ENCODE results near the gene HRC.
"Not testable (repeated sequence)": the region's sequence is repeated elsewhere in the genome, so short reads cannot be mapped to it uniquely, and the experiment has no call there.

Gene HRC

GRCh38 chr19:49155005-49155819, at the start of gene HRC:
HRC (minus strand) TSS chr19:49155396; CDS start chr19:49155237, 159 bp downstream.
- no peak for DNase-seq

GRCh38 chr19:49201042-49201441, 45.8 kb upstream of the HRC start:
- DNase-seq: no peak

GRCh38 chr19:49200238-49200862, 45.2 kb upstream of the HRC start:
- DNase-seq: no peak

GRCh38 chr19:49196527-49197240, 41.5 kb upstream of the HRC start:
- no peak for DNase-seq

GRCh38 chr19:49194408-49194807, 39.2 kb upstream of the HRC start:
- no peak for DNase-seq

- DNase-seq: no peak
These were observed 38.7 kb upstream of the HRC start for GRCh38 chr19:49193822-49194394.

- DNase-seq: no peak
These were observed 35.6 kb upstream of the HRC start for GRCh38 chr19:49190781-49191180.

GRCh38 chr19:49189259-49189658, 34.1 kb upstream of the HRC start:
- DNase-seq: no peak

GRCh38 chr19:49188626-49189200, 33.5 kb upstream of the HRC start:
- DNase-seq: no peak

GRCh38 chr19:49186108-49186507, 30.9 kb upstream of the HRC start:
- DNase-seq: no peak

- no peak for DNase-seq
These were observed 27.7 kb upstream of the HRC start for GRCh38 chr19:49182848-49183375.

GRCh38 chr19:49182010-49182847, 27.0 kb upstream of the HRC start:
- not testable (repeated sequence) for DNase-seq

- no peak for DNase-seq
These were observed 25.5 kb upstream of the HRC start for GRCh38 chr19:49180659-49181058.

GRCh38 chr19:49173198-49173597, 18.0 kb upstream of the HRC start:
- no peak for DNase-seq

GRCh38 chr19:49168421-49168820, 13.2 kb upstream of the HRC start:
- DNase-seq: no peak

- DNase-seq: no peak
These were observed 12.7 kb upstream of the HRC start for GRCh38 chr19:49167857-49168409.

GRCh38 chr19:49165865-49166301, 10.7 kb upstream of the HRC start:
- no peak for DNase-seq

GRCh38 chr19:49165111-49165750, 10.0 kb upstream of the HRC start:
- DNase-seq: no peak

GRCh38 chr19:49161987-49162386, 6.8 kb upstream of the HRC start:
- DNase-seq: no peak

GRCh38 chr19:49160450-49161189, 5.4 kb upstream of the HRC start:
- no peak for DNase-seq

Data from NCI-H187 treated with DMSO at 0.1 percent for 48 hours (cell line).